OCI-LY7 (cell line): ENCODE measurements around the gene THRA. TPM values are rescaled to one million over a fixed set of nuclear protein-coding genes. Genes with fewer than 3 reads are reported as not detected.

Experiments used
- BruUV-seq: library from RNA; stranded (reverse); fragments of 400-500 nt; replicated peaks from 2 replicates; lab custom pipeline; 2021; lab: Mats Ljungman, UMichigan
- CTCF ChIA-PET: fragments of 300-600 bp; sonication (Branson Sonifier 250); formaldehyde crosslinking; loops from one replicate; lab custom pipeline; 2022; ENCODE audit warnings: antibody characterized with exemption; ENCODE audit not compliant: unreplicated experiment; lab: Charles Lee
- POLR2A ChIA-PET: fragments of 300-600 bp; sonication (Branson Sonifier 250); formaldehyde crosslinking; loops from one replicate; lab custom pipeline; 2022; ENCODE audit warnings: antibody characterized with exemption; lab: Charles Lee
- DNase-seq: peaks from one replicate; pipeline ENCODE4 v3.0.0-alpha.2; 2015; ENCODE audit warnings: low spot score
- H2AFZ ChIP-seq: fragments of 200-600 bp; sonication (generic), shearing (Covaris generic); 2 replicates; pipeline ENCODE4 v1.6.1; 2014; ENCODE audit warnings: mild to moderate bottlenecking, antibody characterized with exemption, low read length, moderate library complexity
- H3K27ac ChIP-seq: fragments of 200-600 bp; sonication (generic); 2 replicates; pipeline ENCODE4 v1.5.1; 2014; ENCODE audit warnings: mixed run types, low read depth, mild to moderate bottlenecking, moderate library complexity, low read length, inconsistent platforms; ENCODE audit not compliant: poor library complexity, severe bottlenecking
- H3K36me3 ChIP-seq: fragments of 200-600 bp; sonication (generic); 2 replicates; pipeline ENCODE4 v1.6.1; 2014; ENCODE audit warnings: mild to moderate bottlenecking, antibody characterized with exemption, low read length, moderate library complexity, mixed read lengths; ENCODE audit not compliant: insufficient read depth
- H3K4me1 ChIP-seq: fragments of 200-600 bp; sonication (generic); 2 replicates; pipeline ENCODE4 v1.5.1; 2014; ENCODE audit warnings: mild to moderate bottlenecking, low read length; ENCODE audit not compliant: insufficient read depth, poor library complexity, severe bottlenecking
- H3K4me2 ChIP-seq: fragments of 200-600 bp; sonication (generic); 2 replicates; pipeline ENCODE4 v1.6.1; 2014; ENCODE audit warnings: mild to moderate bottlenecking, low read length
- H3K4me3 ChIP-seq: fragments of 200-600 bp; sonication (generic); 2 replicates; pipeline ENCODE4 v1.5.1; 2014; ENCODE audit warnings: mild to moderate bottlenecking, low read depth, low read length; ENCODE audit not compliant: poor library complexity, severe bottlenecking
- H3K79me2 ChIP-seq: fragments of 200-600 bp; sonication (generic); 2 replicates; pipeline ENCODE4 v1.6.1; 2016; ENCODE audit warnings: low read depth, mild to moderate bottlenecking, low read length, moderate library complexity, mixed read lengths; ENCODE audit not compliant: insufficient read depth
- H3K9me2 ChIP-seq: fragments of 200-600 bp; sonication (generic); 2 replicates; pipeline ENCODE4 v1.6.1; 2016; ENCODE audit warnings: mild to moderate bottlenecking, low read length, mixed read lengths; ENCODE audit not compliant: insufficient read depth
- H3K9me3 ChIP-seq: fragments of 200-600 bp; sonication (generic); 2 replicates; pipeline ENCODE4 v1.6.1; 2014; ENCODE audit warnings: mild to moderate bottlenecking, mixed run types, low read length, mixed read lengths
- H4K20me1 ChIP-seq: fragments of 200-600 bp; sonication (generic); 2 replicates; pipeline ENCODE4 v1.6.1; 2014; ENCODE audit warnings: mild to moderate bottlenecking, antibody characterized with exemption, low read length, moderate library complexity, mixed read lengths; ENCODE audit not compliant: insufficient read depth
- CTCF ChIP-seq: fragments of 200-600 bp; sonication (generic); conservative IDR thresholded peaks from 2 replicates; pipeline ENCODE4 v1.5.1; 2014; ENCODE audit warnings: mild to moderate bottlenecking, antibody characterized with exemption, low read length, moderate library complexity, mixed read lengths
- EZH2phosphoT487 ChIP-seq: fragments of 200-600 bp; sonication (generic); IDR thresholded peaks from 2 replicates; pipeline ENCODE4 v1.6.1; 2018; ENCODE audit warnings: low read depth, borderline replicate concordance, mild to moderate bottlenecking, mixed run types, antibody characterized with exemption, low read length, moderate library complexity, mixed read lengths
- intact Hi-C: fragments of 100-400 bp; cut with micrococcal nuclease; formaldehyde crosslinking; loops from one replicate; pipeline ENCODE4 v1.10.0; 2022; ENCODE audit not compliant: unreplicated experiment
- total RNA-seq, 2 experiments: library from RNA; depleted of rRNA in 1 of 2; stranded (reverse); fragments of >200 nt in 1 of 2; shearing (Covaris generic) in 1 of 2; gene quantifications; 2 replicates each; pipeline ENCODE4 v1.2.3, GENCODE V29; 2014 to 2022

THRA gene
- total RNA-seq, 2 experiments from 2014 or later = 3.9 to 9.3 TPM

GRCh38 chr17:40103071-40103661 lies 40.4 kb downstream of the THRA start:
- no peak overlapping the region for H3K27ac ChIP-seq

GRCh38 chr17:40103688-40104087 lies 40.9 kb downstream of the THRA start:
- ChIA-PET CTCF (interaction anchor here (1.7 kb wide), 1 partner anchor 9 kb away, joined by 5 read pairs; no protein-coding TSS in a partner anchor), POLR2A (no interaction called here)
- H3K4me1 ChIP-seq = peaks cover 39% of the 10 kb centered on the region
- no peaks in the 10 kb centered on the region for H3K9me3 ChIP-seq
- no peaks in the 10 kb centered on the region for H4K20me1 ChIP-seq
- H3K27ac ChIP-seq = no peak overlapping the region
- no peak overlapping the region for H3K4me2 ChIP-seq
- intact Hi-C loops = no loop called here
- BruUV-seq = no TSS peak
- no peak overlapping the region for H3K4me3 ChIP-seq
- H3K79me2 ChIP-seq = peaks cover 7% of the 10 kb centered on the region; the same call in 1 of the 2 replicates
- no peak overlapping the region for H2AFZ ChIP-seq
- TF ChIP-seq CTCF (no peak), EZH2phosphoT487 (no peak)
- no peak for DNase-seq
- no peaks in the 10 kb centered on the region for H3K9me2 ChIP-seq
- H3K36me3 ChIP-seq = no peaks in the 10 kb centered on the region

More at GRCh38 chr17:40103071-40103661, 40.4 kb downstream of the THRA start:
- Histone ChIP-seq H3K9me2 (no peaks in the 10 kb centered on the region), H3K4me1 (peaks cover 39% of the 10 kb centered on the region), H3K4me2 (no peak overlapping the region), H2AFZ (no peak overlapping the region), H3K36me3 (no peaks in the 10 kb centered on the region), H3K9me3 (no peaks in the 10 kb centered on the region), H3K79me2 (peaks cover 12% of the 10 kb centered on the region; the same call in 1 of the 2 replicates), H3K4me3 (no peak overlapping the region), H4K20me1 (no peaks in the 10 kb centered on the region)
- intact Hi-C loops = no loop called here
- no peak for TF ChIP-seq EZH2phosphoT487
- no peak for TF ChIP-seq CTCF
- no TSS peak for BruUV-seq
- POLR2A ChIA-PET = interaction anchor here (0.5 kb wide), 1 partner anchor 1779 kb away, joined by 3 read pairs; no protein-coding TSS in a partner anchor
- CTCF ChIA-PET = interaction anchor here (1.7 kb wide), 1 partner anchor 10 kb away, joined by 5 read pairs; no protein-coding TSS in a partner anchor
- no peak for DNase-seq
